Endothelial cell of umbilical vein (primary cell): ENCODE data around the gene RPS15A. TPM values are rescaled to one million over a fixed set of nuclear protein-coding genes. Genes with fewer than 3 reads are reported as not detected.

Experiments used
- BruUV-seq: library from RNA; stranded (reverse); fragments of 400-500 nt; replicated peaks from 2 replicates; lab custom pipeline; 2021; lab: Mats Ljungman, UMichigan
- CTCF ChIA-PET: fragments of 300-600, 350-600 bp; sonication (Branson Sonifier 250); formaldehyde crosslinking; loops from one replicate; lab custom pipeline; 2021; ENCODE audit warnings: antibody characterized with exemption, inconsistent platforms; lab: Charles Lee
- POLR2A ChIA-PET: fragments of 300-600, 350-600 bp; sonication (Branson Sonifier 250); formaldehyde crosslinking; loops from one replicate; lab custom pipeline; 2021; ENCODE audit warnings: antibody characterized with exemption, inconsistent platforms; lab: Charles Lee
- DNase-seq: peaks from one replicate; pipeline ENCODE4 v3.0.0-alpha.2; 2011; ENCODE audit warnings: low read depth, low spot score
- FAIRE-seq: peaks from 2 replicates; lab custom pipeline; 2011; peaks lifted over from hg19 to GRCh38; lab: Jason Lieb, UNC
- H2AFZ ChIP-seq: 2 replicates; pipeline ENCODE4 v1.6.0; 2012; ENCODE audit warnings: low read depth, low read length, control low read depth, inconsistent platforms
- H3K27ac ChIP-seq: 2 replicates; pipeline ENCODE4 v1.5.1; 2011; ENCODE audit warnings: low read depth, mild to moderate bottlenecking, control low read depth, low read length, moderate library complexity; ENCODE audit not compliant: insufficient read depth
- H3K27me3 ChIP-seq, 2 experiments: 2 replicates each; pipeline versions ENCODE4 v1.6.0 to v1.6.1; 2011; ENCODE audit warnings: low read length in 2 of 2, mixed read lengths in 1 of 2; ENCODE audit not compliant: control insufficient read depth in 2 of 2, insufficient read depth in 2 of 2
- H3K36me3 ChIP-seq, 2 experiments: 2 replicates in 1 of 2; 3 replicates in 1 of 2; pipeline ENCODE4 v1.5.1; 2011; ENCODE audit warnings: low read length in 2 of 2, mild to moderate bottlenecking in 1 of 2, moderate library complexity in 1 of 2; ENCODE audit not compliant: control insufficient read depth in 2 of 2, insufficient read depth in 2 of 2; ENCODE audit errors: extremely low read depth in 1 of 2
- H3K4me1 ChIP-seq: 3 replicates; pipeline ENCODE4 v1.5.1; 2011; ENCODE audit warnings: mild to moderate bottlenecking, low read length; ENCODE audit not compliant: control insufficient read depth, insufficient read depth; ENCODE audit errors: extremely low read depth
- H3K4me2 ChIP-seq: 2 replicates; pipeline ENCODE4 v1.6.1; 2011; ENCODE audit warnings: low read length, control low read depth, mixed read lengths; ENCODE audit not compliant: insufficient read depth
- H3K4me3 ChIP-seq, 3 experiments: fragments of 200-600 bp in 1 of 3; sonication (generic), shearing (Covaris generic) in 1 of 3; replicated peaks in 1 of 3; 2 replicates each; pipeline ENCODE4 v1.5.1; 2011 to 2016; ENCODE audit warnings: control low read depth in 3 of 3, low read length in 3 of 3, mild to moderate bottlenecking in 2 of 3, inconsistent platforms in 1 of 3, low read depth in 1 of 3, moderate library complexity in 1 of 3; ENCODE audit not compliant: insufficient read depth in 1 of 3
- H3K79me2 ChIP-seq: 2 replicates; pipeline ENCODE4 v1.6.0; 2012; ENCODE audit warnings: low read length, inconsistent platforms; ENCODE audit not compliant: control insufficient read depth, insufficient read depth
- H3K9ac ChIP-seq: replicated peaks from 2 replicates; pipeline ENCODE3; 2011; ENCODE audit warnings: low read length, control low read depth; ENCODE audit not compliant: insufficient read depth; ENCODE audit errors: extremely low read depth
- H3K9me1 ChIP-seq: replicated peaks from 3 replicates; pipeline ENCODE4 v1.6.0; 2011; ENCODE audit warnings: mild to moderate bottlenecking, low read length; ENCODE audit not compliant: control insufficient read depth, insufficient read depth; ENCODE audit errors: extremely low read depth
- H3K9me3 ChIP-seq: replicated peaks from 2 replicates; pipeline ENCODE4 v1.5.1; 2012; ENCODE audit warnings: low read length, inconsistent platforms; ENCODE audit not compliant: control insufficient read depth, insufficient read depth
- H4K20me1 ChIP-seq: replicated peaks from 2 replicates; pipeline ENCODE3; 2011; ENCODE audit warnings: mild to moderate bottlenecking, low read length; ENCODE audit not compliant: control insufficient read depth, insufficient read depth; ENCODE audit errors: extremely low read depth
- CTCF ChIP-seq, 2 donors: IDR thresholded peaks; 1 replicate in 1 of 2; 2 replicates in 1 of 2; pipeline ENCODE4 v1.5.1; 2011; ENCODE audit warnings: low read length in 2 of 2, mild to moderate bottlenecking in 2 of 2, moderate library complexity in 2 of 2, control low read depth in 1 of 2, inconsistent platforms in 1 of 2, low read depth in 1 of 2; ENCODE audit not compliant: insufficient read depth in 1 of 2; ENCODE audit errors: extremely low read depth in 1 of 2
- EZH2 ChIP-seq: IDR thresholded peaks from 2 replicates; pipeline ENCODE4 v1.6.1; 2012; ENCODE audit warnings: borderline replicate concordance, low read depth, mild to moderate bottlenecking, moderate library complexity, low read length, inconsistent platforms; ENCODE audit not compliant: severe bottlenecking
- FOS ChIP-seq: IDR thresholded peaks from 2 replicates; pipeline ENCODE4 v1.6.1; 2011; ENCODE audit warnings: mild to moderate bottlenecking, low read length, moderate library complexity, borderline replicate concordance; ENCODE audit not compliant: insufficient read depth
- GATA2 ChIP-seq: IDR thresholded peaks from 2 replicates; pipeline ENCODE4 v1.7.0; 2011; ENCODE audit warnings: low read depth, mild to moderate bottlenecking, moderate library complexity, mixed read lengths, low read length; ENCODE audit not compliant: insufficient read length, insufficient read depth
- JUN ChIP-seq: IDR thresholded peaks from 2 replicates; pipeline ENCODE4 v1.6.1; 2011; ENCODE audit warnings: borderline replicate concordance, low read depth; ENCODE audit not compliant: insufficient read length, insufficient read depth
- MAX ChIP-seq: IDR thresholded peaks from 2 replicates; pipeline ENCODE4 v1.6.1; 2011; ENCODE audit not compliant: insufficient read depth, insufficient read length
- MYC ChIP-seq: IDR thresholded peaks from one replicate; pipeline ENCODE4 v1.6.1; 2011; ENCODE audit warnings: mild to moderate bottlenecking, low read depth, low read length
- POLR2A ChIP-seq: IDR thresholded peaks from 2 replicates; pipeline ENCODE4 v1.6.1; 2012; ENCODE audit warnings: low read depth, mild to moderate bottlenecking, control low read depth, low read length
- POLR2AphosphoS5 ChIP-seq: IDR thresholded peaks from 2 replicates; pipeline ENCODE4 v1.6.1; 2012; ENCODE audit warnings: low read depth, mild to moderate bottlenecking, control low read depth, low read length, moderate library complexity; ENCODE audit not compliant: insufficient read depth
- dilution Hi-C: fragments of 300-500 bp; cut with MboI; formaldehyde crosslinking; loops from one replicate; pipeline ENCODE4 v1.15.0; 2019; ENCODE audit warnings: low sequenced_read_pairs; ENCODE audit not compliant: extremely low pct_ligation_motif_present
- intact Hi-C: fragments of 100-400 bp; cut with micrococcal nuclease; formaldehyde crosslinking; loops from one replicate; pipeline ENCODE4 v1.10.0; 2022
- polyA plus RNA-seq, 4 experiments: library from polyadenylated mRNA; depleted of rRNA in 3 of 4; stranded (reverse) in 3 of 4; unstranded in 1 of 4; fragments of >200 nt; gene quantifications; 2 replicates each; pipeline versions ENCODE4 v1.2.1 to v1.2.3, GENCODE V29; 2011 to 2012; ENCODE audit warnings: missing spikeins in 1 of 4
- total RNA-seq: library from RNA; stranded (reverse); gene quantifications from 2 replicates; pipeline ENCODE4 v1.2.3, GENCODE V29; 2021

RPS15A gene
- total and polyA plus RNA-seq, 2 donors (not counting 3 experiments of a cell fraction or from before 2014, with no cell fraction given) = 1,299 to 4,163 TPM

- H3K9me3 ChIP-seq = no peaks in the 10 kb centered on the region
- no peaks in the 10 kb centered on the region for H3K27me3 ChIP-seq
- H3K9me1 ChIP-seq = no peaks in the 10 kb centered on the region
- DNase-seq (no peak), FAIRE-seq (no peak)
- H3K4me2 ChIP-seq = no peak overlapping the region
- no TSS peak for BruUV-seq
- dilution Hi-C loops (no loop called here), intact Hi-C loops (no loop called here)
- CTCF ChIA-PET = no interaction called here
- H2AFZ ChIP-seq = no peak overlapping the region
- peaks cover under 1% of the 10 kb centered on the region for H3K79me2 ChIP-seq
- H3K36me3 ChIP-seq = peaks cover 23 to 40% of the 10 kb centered on the region in 2 experiments
- H4K20me1 ChIP-seq = no peaks in the 10 kb centered on the region
- no peak overlapping the region for H3K27ac ChIP-seq
- no peaks in the 10 kb centered on the region for H3K4me1 ChIP-seq
- H3K4me3 ChIP-seq = no peak overlapping the region
- no peak overlapping the region for H3K9ac ChIP-seq
- POLR2A ChIA-PET = no interaction called here
- TF ChIP-seq GATA2 = no peak
- no peak for TF ChIP-seq MAX
- TF ChIP-seq JUN = no peak
- no peak for TF ChIP-seq EZH2
- no peak for TF ChIP-seq MYC
- no peak for TF ChIP-seq FOS
- no peak for TF ChIP-seq POLR2A
These were observed 21.8 kb upstream of the RPS15A start for GRCh38 chr16:18811925-18812324.

- ChIA-PET POLR2A (interaction anchor here (1.2 kb wide), 1 partner anchor 7 kb away, joined by 4 read pairs; the partner anchor contains the start of gene ARL6IP1), CTCF (no interaction called here)
- intact Hi-C loops (loop anchor here (10.0 kb wide), 2 partner anchors 306 to 716 kb away; partner anchors contain the start of genes CCP110, GDE1 and ITPRIPL2), dilution Hi-C loops (no loop called here)
- TF ChIP-seq CTCF (IDR thresholded peaks at IDR 0.05; ENCODE audit: extremely low read depth in 1 of 2, insufficient read depth in 1 of 2, low read depth in 1 of 2, low read length in 2 of 2) = no peak
- no peak for TF ChIP-seq JUN
- TF ChIP-seq POLR2AphosphoS5 = no peak
- no peak for TF ChIP-seq FOS
- TF ChIP-seq MYC = no peak
- no peak for TF ChIP-seq MAX
- TF ChIP-seq POLR2A = no peak
- TF ChIP-seq EZH2 = no peak
- no peak for TF ChIP-seq GATA2
- Histone ChIP-seq H2AFZ (no peak overlapping the region), H4K20me1 (no peaks in the 10 kb centered on the region), H3K79me2 (peaks cover 3% of the 10 kb centered on the region), H3K9ac (no peak overlapping the region), H3K9me3 (no peaks in the 10 kb centered on the region), H3K27ac (no peak overlapping the region), H3K9me1 (no peaks in the 10 kb centered on the region), H3K36me3 (peaks cover 19 to 29% of the 10 kb centered on the region in 2 experiments), H3K4me2 (no peak overlapping the region), H3K4me3 (no peak overlapping the region), H3K27me3 (no peaks in the 10 kb centered on the region), H3K4me1 (peaks cover 15% of the 10 kb centered on the region)
- BruUV-seq = no TSS peak
- FAIRE-seq (no peak), DNase-seq (no peak)
These were observed 19.0 kb upstream of the RPS15A start for GRCh38 chr16:18809165-18809564.
